ENCODE measurements around the gene CNKSR3. TPM values are rescaled to one million over a fixed set of nuclear protein-coding genes. Genes with fewer than 3 reads are reported as not detected.

The CNKSR3 gene
- total and polyA plus RNA-seq, 3 experiments from 2014 or later: 0.50 to 0.62 TPM; not detected in 1

GRCh38 chr6:154403788-154404187, 106.7 kb downstream of the CNKSR3 start:
- H3K4me1 ChIP-seq (ENCODE audit: insufficient read depth, low read length): no peaks in the 10 kb centered on the region
- H3K36me3 Mint-ChIP-seq: no peaks in the 10 kb centered on the region
- POLR2A ChIA-PET: no interaction called here

GRCh38 chr6:154402081-154402780, 108.3 kb downstream of the CNKSR3 start:
- POLR2A ChIA-PET: no interaction called here

More at GRCh38 chr6:154403788-154404187, 106.7 kb downstream of the CNKSR3 start:
- Histone ChIP-seq H3K9me3 (ENCODE audit: low read length) (no peaks in the 10 kb centered on the region), H3K4me3 (ENCODE audit: low read length) (no peak overlapping the region), H3K36me3 (ENCODE audit: insufficient read depth, low read length) (no peaks in the 10 kb centered on the region), H3K27me3 (ENCODE audit: insufficient read depth, low read length, poor library complexity, severe bottlenecking) (no peaks in the 10 kb centered on the region), H3K27ac (ENCODE audit: low read depth, low read length) (no peak overlapping the region)
- Mint-ChIP-seq H3K9me3 (no peaks in the 10 kb centered on the region), H3K27me3 (peaks cover 0 to 10% of the 10 kb centered on the region in 2 donors), H3K4me1 (no peaks in the 10 kb centered on the region), H3K4me3 (no peak overlapping the region), H3K27ac (no peak overlapping the region)
- no peak for DNase-seq
- CTCF ChIA-PET: no interaction called here

DNA sequence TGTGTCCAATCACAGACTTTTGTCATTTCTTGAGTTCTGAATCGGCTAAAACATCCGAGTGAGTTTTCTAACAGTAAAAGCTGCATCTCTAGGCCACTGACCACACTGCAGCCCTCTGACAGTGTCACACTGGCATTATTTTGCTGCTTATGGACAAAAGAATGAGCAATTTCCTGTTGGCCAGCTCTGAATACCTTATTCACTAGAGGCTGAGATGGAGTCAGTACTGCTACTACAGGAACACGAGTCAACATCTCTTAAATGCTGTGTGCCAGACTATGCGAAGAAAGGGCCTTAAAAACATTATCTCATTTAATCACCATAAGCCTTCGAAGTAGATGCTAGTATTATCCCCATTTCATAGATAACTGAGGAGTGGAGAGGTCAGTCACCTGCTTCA, 111.4 kb downstream of the CNKSR3 start:
- POLR2A ChIA-PET: no interaction called here

More at GRCh38 chr6:154402081-154402780, 108.3 kb downstream of the CNKSR3 start:
- H3K27ac Mint-ChIP-seq: no peak overlapping the region
- no peaks in the 10 kb centered on the region for H3K9me3 ChIP-seq (ENCODE audit: low read length)
- no peaks in the 10 kb centered on the region for H3K4me1 ChIP-seq (ENCODE audit: insufficient read depth, low read length)
- H3K4me3 ChIP-seq (ENCODE audit: low read length): no peak overlapping the region
- H3K27me3 ChIP-seq (ENCODE audit: insufficient read depth, low read length, poor library complexity, severe bottlenecking): no peaks in the 10 kb centered on the region
- H3K4me3 Mint-ChIP-seq: no peak overlapping the region
- H3K36me3 Mint-ChIP-seq: no peaks in the 10 kb centered on the region
- no peaks in the 10 kb centered on the region for H3K9me3 Mint-ChIP-seq
- peaks cover 0 to 13% of the 10 kb centered on the region in 2 donors for H3K27me3 Mint-ChIP-seq
- no peaks in the 10 kb centered on the region for H3K4me1 Mint-ChIP-seq
- H3K27ac ChIP-seq (ENCODE audit: low read depth, low read length): no peak overlapping the region
- DNase-seq: no peak
- H3K36me3 ChIP-seq (ENCODE audit: insufficient read depth, low read length): no peaks in the 10 kb centered on the region
- CTCF ChIA-PET: no interaction called here

GRCh38 chr6:154397491-154398195, 112.8 kb downstream of the CNKSR3 start:
- no peak overlapping the region for H3K27ac Mint-ChIP-seq
- ChIA-PET CTCF (no interaction called here), POLR2A (no interaction called here)
- no peak overlapping the region for H3K4me3 Mint-ChIP-seq
- Histone ChIP-seq H3K4me3 (ENCODE audit: low read length) (no peak overlapping the region), H3K27ac (ENCODE audit: low read depth, low read length) (no peak overlapping the region), H3K9me3 (ENCODE audit: low read length) (no peaks in the 10 kb centered on the region), H3K4me1 (ENCODE audit: insufficient read depth, low read length) (no peaks in the 10 kb centered on the region), H3K27me3 (ENCODE audit: insufficient read depth, low read length, poor library complexity, severe bottlenecking) (no peaks in the 10 kb centered on the region), H3K36me3 (ENCODE audit: insufficient read depth, low read length) (no peaks in the 10 kb centered on the region)
- H3K27me3 Mint-ChIP-seq: peaks cover 5 to 23% of the 10 kb centered on the region in 2 donors
- H3K36me3 Mint-ChIP-seq: no peaks in the 10 kb centered on the region
- no peaks in the 10 kb centered on the region for H3K9me3 Mint-ChIP-seq
- no peak for DNase-seq
- H3K4me1 Mint-ChIP-seq: no peaks in the 10 kb centered on the region

More for the DNA sequence above, 111.4 kb downstream of the CNKSR3 start:
- Histone ChIP-seq H3K27me3 (ENCODE audit: insufficient read depth, low read length, poor library complexity, severe bottlenecking) (no peaks in the 10 kb centered on the region), H3K4me3 (ENCODE audit: low read length) (no peak overlapping the region), H3K27ac (ENCODE audit: low read depth, low read length) (no peak overlapping the region), H3K4me1 (ENCODE audit: insufficient read depth, low read length) (no peaks in the 10 kb centered on the region), H3K36me3 (ENCODE audit: insufficient read depth, low read length) (no peaks in the 10 kb centered on the region), H3K9me3 (ENCODE audit: low read length) (no peaks in the 10 kb centered on the region)
- DNase-seq: no peak
- H3K27ac Mint-ChIP-seq: no peak overlapping the region
- peaks cover 2 to 16% of the 10 kb centered on the region in 2 donors for H3K27me3 Mint-ChIP-seq
- no peaks in the 10 kb centered on the region for H3K36me3 Mint-ChIP-seq
- no peaks in the 10 kb centered on the region for H3K4me1 Mint-ChIP-seq
- H3K9me3 Mint-ChIP-seq: no peaks in the 10 kb centered on the region
- CTCF ChIA-PET: no interaction called here
- no peak overlapping the region for H3K4me3 Mint-ChIP-seq

DNA sequence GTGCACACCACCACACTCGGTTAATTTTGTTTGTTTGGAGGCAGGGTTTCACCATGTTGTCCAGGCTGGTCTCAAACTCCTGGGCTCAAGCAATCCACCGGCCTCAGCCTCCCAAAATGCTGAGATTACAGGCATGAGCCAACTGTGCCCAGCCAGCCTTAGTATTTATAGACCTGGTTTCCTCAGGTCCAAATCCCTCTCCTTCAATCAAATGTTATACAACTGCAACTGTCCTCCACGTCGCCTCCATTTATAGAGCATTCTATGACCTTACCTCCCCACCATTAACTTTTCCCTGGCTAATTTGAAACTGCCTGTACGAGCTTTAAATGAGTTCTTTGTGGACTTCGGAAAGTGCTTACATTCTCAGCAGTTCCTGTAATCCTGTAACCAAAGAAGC, 114.6 kb downstream of the CNKSR3 start:
- Histone ChIP-seq H3K36me3 (ENCODE audit: insufficient read depth, low read length) (no peaks in the 10 kb centered on the region), H3K9me3 (ENCODE audit: low read length) (no peaks in the 10 kb centered on the region), H3K27ac (ENCODE audit: low read depth, low read length) (no peak overlapping the region), H3K4me3 (ENCODE audit: low read length) (no peak overlapping the region), H3K27me3 (ENCODE audit: insufficient read depth, low read length, poor library complexity, severe bottlenecking) (no peaks in the 10 kb centered on the region), H3K4me1 (ENCODE audit: insufficient read depth, low read length) (no peaks in the 10 kb centered on the region)
- Mint-ChIP-seq H3K9me3 (no peaks in the 10 kb centered on the region), H3K4me1 (no peaks in the 10 kb centered on the region), H3K4me3 (no peak overlapping the region), H3K27ac (no peak overlapping the region), H3K27me3 (peaks cover 8 to 29% of the 10 kb centered on the region in 2 donors), H3K36me3 (no peaks in the 10 kb centered on the region)
- POLR2A ChIA-PET: no interaction called here
- CTCF ChIA-PET: no interaction called here
- no peak for DNase-seq

- POLR2A ChIA-PET: no interaction called here
- H3K4me1 ChIP-seq (ENCODE audit: insufficient read depth, low read length): no peaks in the 10 kb centered on the region
These were observed 115.2 kb downstream of the CNKSR3 start for GRCh38 chr6:154395316-154395715.

GRCh38 chr6:154394571-154394970, 115.9 kb downstream of the CNKSR3 start:
- no peaks in the 10 kb centered on the region for H3K36me3 ChIP-seq (ENCODE audit: insufficient read depth, low read length)
- H3K27ac ChIP-seq (ENCODE audit: low read depth, low read length): no peak overlapping the region
- POLR2A ChIA-PET: no interaction called here
- no peaks in the 10 kb centered on the region for H3K9me3 ChIP-seq (ENCODE audit: low read length)
- H3K27me3 ChIP-seq (ENCODE audit: insufficient read depth, low read length, poor library complexity, severe bottlenecking): no peaks in the 10 kb centered on the region
- H3K4me3 ChIP-seq (ENCODE audit: low read length): no peak overlapping the region
- peaks cover 0 to under 1% (median under 1%) of the 10 kb centered on the region in 5 donors for H3K9me3 Mint-ChIP-seq
- no peak for DNase-seq
- H3K4me1 ChIP-seq (ENCODE audit: insufficient read depth, low read length): no peaks in the 10 kb centered on the region
- no peak overlapping the region for H3K27ac Mint-ChIP-seq
- CTCF ChIA-PET: no interaction called here
- H3K4me1 Mint-ChIP-seq: no peaks in the 10 kb centered on the region
- H3K27me3 Mint-ChIP-seq: peaks cover 13 to 29% of the 10 kb centered on the region in 2 donors
- peaks cover 0 to 4% (median 2%) of the 10 kb centered on the region in 3 donors for H3K36me3 Mint-ChIP-seq
- no peak overlapping the region for H3K4me3 Mint-ChIP-seq

More at GRCh38 chr6:154395316-154395715, 115.2 kb downstream of the CNKSR3 start:
- CTCF ChIA-PET: no interaction called here
- Mint-ChIP-seq H3K36me3 (no peaks in the 10 kb centered on the region), H3K9me3 (no peaks in the 10 kb centered on the region), H3K4me3 (no peak overlapping the region), H3K4me1 (no peaks in the 10 kb centered on the region), H3K27ac (no peak overlapping the region), H3K27me3 (peaks cover 8 to 29% of the 10 kb centered on the region in 2 donors)
- Histone ChIP-seq H3K27me3 (ENCODE audit: insufficient read depth, low read length, poor library complexity, severe bottlenecking) (no peaks in the 10 kb centered on the region), H3K9me3 (ENCODE audit: low read length) (no peaks in the 10 kb centered on the region), H3K36me3 (ENCODE audit: insufficient read depth, low read length) (no peaks in the 10 kb centered on the region), H3K4me3 (ENCODE audit: low read length) (no peak overlapping the region), H3K27ac (ENCODE audit: low read depth, low read length) (no peak overlapping the region)
- DNase-seq: no peak

GRCh38 chr6:154390034-154390433, 120.5 kb downstream of the CNKSR3 start:
- Histone ChIP-seq H3K27ac (ENCODE audit: low read depth, low read length) (no peak overlapping the region), H3K36me3 (ENCODE audit: insufficient read depth, low read length) (no peaks in the 10 kb centered on the region), H3K4me1 (ENCODE audit: insufficient read depth, low read length) (no peaks in the 10 kb centered on the region), H3K9me3 (ENCODE audit: low read length) (no peaks in the 10 kb centered on the region), H3K4me3 (ENCODE audit: low read length) (no peak overlapping the region), H3K27me3 (ENCODE audit: insufficient read depth, low read length, poor library complexity, severe bottlenecking) (no peaks in the 10 kb centered on the region)
- Mint-ChIP-seq H3K4me3 (no peak overlapping the region), H3K36me3 (peaks cover 0 to 10% (median 2%) of the 10 kb centered on the region in 3 donors), H3K27ac (no peak overlapping the region), H3K4me1 (no peaks in the 10 kb centered on the region), H3K9me3 (peaks cover 0 to 11% (median 5%) of the 10 kb centered on the region in 5 donors), H3K27me3 (peaks cover 17 to 48% of the 10 kb centered on the region in 2 donors)
- CTCF ChIA-PET: no interaction called here
- POLR2A ChIA-PET: no interaction called here
- DNase-seq: no peak

Data from CD8-positive, alpha-beta memory T cell (primary cell).